NCI-H1694 treated with DMSO at 0.1 percent for 48 hours (cell line): ENCODE results near the gene FOCAD.

ENCODE experiments used
- DNase-seq: peaks from one replicate; lab custom pipeline; 2025; lab: John Stamatoyannopoulos, UW

FOCAD gene

DNA sequence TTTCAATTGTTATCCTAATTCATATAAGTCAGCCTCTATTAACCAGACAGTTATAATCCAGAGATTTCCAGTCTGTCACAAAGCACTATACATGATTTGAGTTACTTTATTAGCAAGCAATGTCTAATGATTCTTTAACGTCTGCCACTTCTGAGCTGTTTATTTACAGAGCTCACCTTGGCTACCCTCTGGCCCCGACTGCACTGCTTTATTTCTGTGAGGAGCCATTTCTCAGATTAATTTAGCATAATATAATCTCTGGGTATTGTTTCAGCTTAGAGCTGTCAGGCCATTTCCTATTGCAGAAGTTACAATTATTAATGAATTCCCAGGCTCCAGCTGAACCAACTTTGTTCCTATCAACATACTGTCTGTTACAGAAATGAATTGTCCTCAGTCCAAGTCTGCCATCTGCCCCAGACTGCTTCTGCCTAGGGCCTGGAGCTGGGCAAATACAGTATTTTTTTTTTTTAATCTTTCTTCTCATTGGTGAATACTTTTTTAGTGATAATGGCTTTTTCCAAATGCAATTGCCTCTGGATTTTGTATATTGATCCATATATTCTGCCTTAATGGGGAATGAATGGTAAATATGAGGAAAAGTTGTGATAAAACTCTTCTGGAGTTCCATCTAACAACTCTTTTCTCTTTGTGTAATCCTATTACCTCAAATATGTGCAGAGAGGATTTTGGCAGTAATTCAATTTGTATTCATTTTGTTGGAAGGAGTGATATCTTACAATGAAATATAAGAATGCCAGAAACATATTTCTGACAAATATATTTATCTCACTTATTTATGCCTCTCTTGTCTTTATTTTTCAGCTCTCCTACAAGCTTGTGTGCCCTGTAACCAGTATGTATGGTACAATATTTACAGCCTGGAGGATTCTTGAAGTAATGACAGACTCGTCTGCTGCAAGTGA lies 104.7 kb downstream of the FOCAD start:
- DNase-seq, result peak; percentile 90

DNA sequence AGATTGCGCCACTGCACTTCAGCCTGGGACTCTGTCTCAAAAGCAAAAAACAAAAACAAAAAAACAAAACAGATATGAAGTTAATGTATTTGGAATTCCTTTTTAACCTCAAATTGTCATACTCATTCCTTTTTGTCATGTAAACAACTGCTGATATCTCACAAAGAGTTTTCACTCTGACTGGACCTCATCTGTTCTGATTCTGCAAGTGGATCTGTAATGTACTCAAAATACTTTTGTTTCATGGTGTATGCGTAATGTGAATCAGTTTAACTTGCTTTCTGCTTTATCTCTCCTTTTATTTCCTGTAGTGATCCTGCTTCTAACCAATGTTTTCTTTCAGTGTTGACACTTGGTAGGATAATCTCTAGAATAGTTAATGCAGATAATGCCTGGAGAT lies 106.7 kb downstream of the FOCAD start:
- DNase-seq, result no peak

DNA sequence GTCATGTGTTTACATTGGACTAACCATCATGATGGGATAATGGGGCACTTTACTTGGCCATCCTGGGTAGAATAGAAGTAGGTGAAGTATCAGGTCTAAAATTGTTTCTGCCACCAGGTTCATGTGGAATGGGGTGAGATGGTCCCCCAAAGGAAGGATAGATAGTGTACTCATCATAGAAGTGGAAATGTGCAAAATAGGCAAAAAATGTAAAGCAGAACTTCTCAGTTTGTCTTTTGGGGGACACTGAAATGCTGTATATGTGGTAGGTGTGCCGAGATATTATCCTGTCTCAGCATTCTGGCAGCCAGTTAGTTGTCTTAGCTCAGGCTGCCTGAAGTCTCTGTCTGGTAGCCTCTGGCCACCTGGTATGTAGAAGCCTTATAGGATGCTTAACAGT lies 107.6 kb downstream of the FOCAD start:
- DNase-seq, result no peak

DNA sequence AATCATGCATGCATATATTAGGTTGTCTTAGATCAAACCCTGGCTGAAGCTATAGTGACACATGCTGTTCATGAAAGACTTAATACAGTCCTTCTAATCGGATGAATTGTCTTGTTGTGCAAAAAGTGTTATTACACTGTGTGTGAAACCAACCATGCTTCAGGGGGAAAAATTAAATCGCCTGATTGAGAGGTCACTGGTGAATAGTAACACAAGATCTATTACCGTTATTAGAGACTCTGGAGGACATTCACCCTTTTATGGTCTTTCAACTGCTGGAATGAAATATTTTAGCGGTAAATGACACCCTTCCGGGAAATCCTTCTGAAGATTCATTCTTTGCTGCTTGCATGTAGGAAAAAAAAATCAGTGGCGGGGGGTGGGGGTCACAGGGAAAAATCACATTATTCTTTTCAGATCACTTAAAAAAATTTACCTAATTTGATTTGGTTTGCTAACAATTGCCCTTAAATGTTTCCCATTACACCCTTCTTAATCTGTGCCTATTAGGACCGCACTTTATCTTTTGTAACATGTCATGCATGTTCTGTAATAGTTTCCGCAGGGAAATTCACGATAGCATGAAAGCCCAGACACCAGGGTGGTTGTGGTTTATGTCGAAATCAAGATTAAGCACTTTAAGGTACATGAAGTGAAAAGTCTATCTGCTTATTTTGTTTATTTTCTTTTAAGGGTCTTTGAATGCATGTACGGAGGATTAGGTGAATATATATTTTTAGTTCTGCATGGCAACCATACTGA lies 120.6 kb downstream of the FOCAD start:
- DNase-seq, result no peak

DNA sequence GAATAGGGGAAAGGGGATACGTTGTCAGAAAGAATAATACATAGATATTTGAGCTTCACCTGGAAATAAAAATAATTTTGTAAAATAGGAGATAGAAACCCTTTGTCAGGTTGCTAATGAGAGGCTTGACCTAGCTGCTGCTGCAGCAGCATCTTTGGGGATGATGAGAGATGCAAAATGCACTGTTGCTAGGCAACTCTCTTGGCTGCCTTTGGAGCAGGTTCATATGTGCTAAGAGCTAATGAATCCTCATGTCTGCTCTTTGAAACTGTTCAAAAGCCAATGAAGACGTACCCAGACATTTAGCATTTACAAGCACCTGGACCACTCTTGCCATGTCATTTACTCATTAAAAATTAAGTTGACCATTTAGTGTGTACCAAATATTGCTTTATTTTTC lies 121.7 kb downstream of the FOCAD start:
- peak; percentile 3 for DNase-seq

DNA sequence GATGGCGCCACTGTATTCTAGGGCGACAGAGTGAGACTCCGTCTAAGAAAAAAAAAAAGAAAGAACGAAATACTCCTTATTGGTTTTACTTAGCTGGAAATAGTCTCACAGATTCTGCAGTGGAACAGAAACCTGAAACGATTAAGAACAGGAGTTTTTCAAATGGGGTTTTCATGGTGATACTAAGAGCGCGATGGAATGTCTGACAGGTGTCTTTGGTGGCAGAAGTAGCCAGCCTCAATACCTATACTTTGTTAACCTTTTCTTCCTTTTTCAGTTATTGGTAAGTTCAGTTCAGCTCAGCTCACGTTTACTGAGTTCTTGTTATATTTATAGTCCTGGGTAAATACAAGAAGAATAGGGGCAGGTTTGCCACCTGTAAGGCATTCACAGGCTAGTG lies 123.9 kb downstream of the FOCAD start:
- no peak for DNase-seq

DNA sequence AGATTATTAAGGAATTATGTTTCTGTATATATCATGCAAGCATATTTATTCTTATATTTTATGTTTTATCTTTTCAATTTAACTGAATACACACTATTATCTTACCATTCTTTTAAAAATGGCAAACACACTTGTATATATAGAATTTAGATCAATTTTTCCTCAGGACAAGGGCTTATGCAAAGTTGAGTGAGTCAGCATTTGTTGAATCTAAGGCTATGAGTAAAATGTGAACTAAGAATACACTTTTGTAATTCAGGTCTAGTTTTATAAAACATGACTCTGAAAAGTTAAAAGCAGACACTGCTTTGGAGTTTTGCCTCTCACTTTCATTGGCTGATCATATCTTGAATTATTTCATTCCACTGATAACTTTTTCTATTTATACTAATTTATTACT lies 127.8 kb downstream of the FOCAD start:
- DNase-seq, result no peak

DNA sequence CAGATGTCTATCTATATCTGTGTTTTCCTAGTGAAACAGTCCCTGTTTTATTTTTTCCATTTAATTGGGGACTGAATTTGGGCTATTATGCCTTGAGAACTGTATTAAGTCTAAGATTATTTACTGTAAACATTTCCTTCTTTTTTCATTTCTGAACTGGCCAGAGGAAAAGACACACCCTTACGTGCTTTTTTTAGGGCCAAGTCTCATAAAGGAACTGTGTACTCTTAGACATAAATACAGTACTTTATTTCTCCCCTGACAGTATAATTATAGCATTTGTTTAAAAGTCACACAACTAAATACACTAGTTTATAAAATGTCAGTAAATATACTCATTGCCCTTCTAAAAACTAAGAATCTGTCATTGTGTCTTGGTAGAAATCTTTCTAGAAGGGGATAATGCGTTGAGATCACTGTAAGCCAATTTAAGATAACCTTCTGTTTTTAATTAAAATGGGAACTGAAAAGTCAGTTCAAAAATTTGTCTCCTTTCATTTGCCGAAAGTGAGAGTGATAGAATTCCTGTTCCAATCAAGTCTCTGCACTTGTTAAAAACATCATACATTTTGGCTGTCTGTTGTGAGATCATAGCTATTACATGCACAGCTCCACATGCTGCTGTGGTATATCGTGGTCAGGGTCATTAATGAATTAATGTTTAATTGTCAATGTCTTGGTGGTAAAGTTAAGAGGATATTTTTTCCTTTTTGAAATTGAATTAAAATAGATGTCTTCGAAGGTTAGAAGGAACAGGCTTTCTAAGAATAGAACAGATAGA lies 132.1 kb downstream of the FOCAD start:
- no peak for DNase-seq

DNA sequence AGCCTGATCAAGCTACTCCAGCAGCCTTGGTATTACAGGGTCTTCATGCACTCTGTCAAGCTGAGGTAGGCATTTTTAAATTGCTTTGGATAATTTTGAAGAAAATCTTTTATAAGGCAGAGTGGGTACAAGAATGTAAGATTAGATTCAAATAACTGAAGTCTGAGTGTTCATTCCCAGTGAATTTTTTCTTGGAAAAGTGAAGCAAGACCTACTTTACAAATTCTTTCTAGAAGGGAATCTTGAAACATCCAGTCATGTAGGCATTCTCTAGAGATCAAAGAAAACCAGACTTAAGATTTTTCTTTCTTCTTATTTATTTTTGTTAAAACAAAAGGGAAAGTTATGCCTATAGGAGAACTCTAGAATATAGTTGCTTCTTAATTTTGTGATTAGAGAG lies 139.0 kb downstream of the FOCAD start:
- DNase-seq, result no peak

DNA sequence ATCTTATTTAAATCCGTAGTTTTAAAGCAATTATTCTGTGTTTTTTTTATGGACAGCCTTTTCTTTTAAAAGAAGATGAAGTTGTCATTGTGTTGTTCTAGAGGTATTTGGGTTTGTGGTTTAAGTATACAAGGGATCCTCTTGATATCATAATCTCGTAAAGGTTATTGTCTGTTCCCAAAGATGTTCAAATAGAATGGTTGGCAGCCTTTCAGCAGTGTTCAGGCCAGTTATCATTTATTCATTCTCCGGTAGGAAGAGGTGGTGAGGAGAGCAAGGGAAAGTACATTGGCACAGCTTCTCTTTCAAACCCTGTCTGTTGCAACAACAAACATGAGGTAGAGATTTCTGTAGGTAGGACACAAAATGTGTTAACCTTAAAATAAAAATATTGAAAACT lies 147.0 kb downstream of the FOCAD start:
- no peak for DNase-seq

DNA sequence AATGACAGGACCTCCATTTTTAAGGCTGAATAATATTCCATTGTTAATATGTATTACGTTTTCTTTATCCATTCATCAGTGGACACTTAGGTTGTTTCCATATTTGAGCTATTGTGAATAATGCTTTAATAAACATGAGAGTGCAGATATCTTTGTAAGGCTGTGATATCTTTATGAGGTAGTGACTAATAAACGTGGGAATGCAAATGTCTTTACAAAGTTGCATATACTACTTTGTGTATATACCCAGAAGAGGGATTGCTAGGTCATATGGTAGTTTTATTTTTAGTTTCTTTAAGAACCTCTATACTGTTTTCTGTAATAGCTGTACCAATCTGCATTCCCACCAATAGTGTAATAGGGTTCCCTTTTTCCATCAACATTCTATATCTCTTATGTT lies 148.7 kb downstream of the FOCAD start:
- no peak for DNase-seq

DNA sequence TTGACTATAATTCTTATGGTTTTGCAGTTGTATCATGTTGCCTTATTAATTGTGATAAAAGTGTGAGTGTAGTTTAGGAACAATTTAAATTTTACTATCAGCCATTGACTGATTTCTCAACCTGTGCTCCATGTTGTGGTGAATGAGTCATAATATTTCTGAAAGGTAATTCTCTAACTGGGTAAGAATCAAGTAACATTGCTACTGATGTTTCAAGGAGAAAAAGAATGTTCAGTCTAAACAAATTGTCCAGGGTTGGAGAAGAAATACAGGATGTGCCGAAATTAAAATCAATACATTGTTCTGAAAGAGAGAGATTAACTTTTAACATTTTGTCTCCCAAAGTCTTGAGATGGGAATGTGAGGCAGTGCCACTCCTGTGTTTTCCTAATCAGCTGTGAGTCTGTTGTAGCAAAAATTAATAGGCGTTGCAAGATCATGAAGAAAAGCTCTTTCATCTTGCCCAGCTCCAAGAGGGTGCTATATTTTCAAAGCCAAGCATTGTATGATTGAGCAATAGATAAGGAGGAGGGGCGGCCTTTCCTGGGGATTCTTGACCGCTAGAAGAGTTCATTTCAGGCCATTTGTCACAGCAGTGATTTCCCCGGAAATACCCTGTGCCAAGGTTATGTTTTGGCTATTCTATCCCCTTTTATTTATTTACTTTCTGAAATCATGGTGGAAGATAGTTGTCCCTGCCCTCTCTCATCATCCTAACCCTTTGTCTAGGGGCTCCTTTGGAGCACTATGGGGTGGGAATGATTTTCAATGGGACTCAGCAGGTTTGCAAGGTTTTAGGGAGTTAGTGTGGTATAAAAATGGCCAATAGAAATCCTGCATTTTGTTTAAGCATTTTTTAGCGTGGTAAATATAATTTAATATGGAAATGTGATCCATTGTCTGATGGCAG lies 151.6 kb downstream of the FOCAD start:
- DNase-seq, result no peak

DNA sequence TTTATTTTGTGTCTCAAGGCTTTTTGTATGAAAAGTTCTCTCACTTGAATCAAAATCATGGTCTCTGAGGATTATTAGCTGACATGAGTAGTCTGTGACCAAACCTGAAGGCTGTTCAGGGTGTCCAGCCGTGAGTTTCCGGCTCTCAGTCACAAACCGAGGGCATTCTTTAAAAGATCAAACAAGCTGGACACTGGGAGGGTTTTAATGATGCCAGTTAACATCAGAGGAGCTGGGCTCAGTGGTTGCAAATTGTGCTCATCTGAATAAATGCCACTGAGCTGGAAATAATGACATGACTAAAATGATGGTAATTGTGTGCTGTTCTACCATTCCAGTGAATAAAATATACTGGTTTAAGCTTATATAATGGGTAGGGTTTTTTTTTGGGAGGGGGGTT lies 153.1 kb downstream of the FOCAD start:
- no peak for DNase-seq

DNA sequence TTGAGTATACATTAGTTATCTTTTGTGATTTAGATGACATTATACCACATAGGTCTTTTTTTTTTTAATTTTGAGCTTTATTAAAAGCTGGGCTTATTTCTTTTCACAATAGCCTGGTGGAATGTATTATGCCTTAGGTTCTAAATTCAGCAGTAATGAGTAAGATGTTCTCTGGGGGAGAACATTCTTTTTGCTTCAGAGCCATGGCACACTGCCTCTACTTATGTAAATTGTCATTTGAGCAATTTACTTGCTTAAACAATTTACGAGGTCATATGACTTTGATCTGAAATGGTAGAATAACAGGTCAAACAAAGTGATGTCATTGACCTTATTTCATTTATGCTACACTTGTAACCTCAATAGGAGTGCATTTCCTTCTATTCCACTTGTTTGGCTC lies 154.2 kb downstream of the FOCAD start:
- no peak for DNase-seq

DNA sequence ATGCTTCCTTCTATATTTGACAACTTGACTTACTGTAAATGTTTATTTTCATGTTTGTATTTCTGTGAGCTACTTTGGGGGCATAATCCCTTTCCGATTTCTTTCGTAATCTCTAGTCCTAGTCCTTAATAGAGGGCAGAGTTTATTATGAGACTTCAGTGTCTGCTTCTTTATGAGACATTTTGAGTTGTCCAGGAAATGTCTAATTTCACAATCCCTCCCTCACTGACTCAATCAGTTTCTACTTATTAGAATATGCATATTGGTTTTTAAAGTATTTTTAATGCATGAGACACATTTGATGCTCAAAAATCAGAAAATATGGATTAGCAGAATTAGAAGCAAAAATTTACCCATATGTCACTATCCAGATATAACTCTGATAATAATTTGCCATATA lies 160.9 kb downstream of the FOCAD start:
- DNase-seq, result no peak

DNA sequence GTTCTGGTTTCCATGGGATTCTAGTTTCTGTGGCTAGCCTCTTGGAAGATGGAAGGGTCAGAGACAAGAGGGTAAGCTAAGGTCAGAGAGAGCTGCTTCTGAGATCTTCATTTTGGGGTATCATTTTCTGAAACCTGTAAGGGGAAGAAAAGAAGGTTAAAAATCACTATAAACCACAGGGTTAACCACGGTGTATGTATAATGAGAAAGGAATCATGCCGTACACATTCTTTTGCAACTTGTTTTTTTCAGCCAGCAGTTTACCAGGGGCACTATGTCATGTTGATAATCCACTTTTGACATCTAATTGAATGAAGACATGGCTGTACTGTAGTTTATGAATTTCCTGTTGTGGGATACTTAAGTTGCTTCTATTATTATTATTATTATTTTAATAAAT lies 164.4 kb downstream of the FOCAD start:
- DNase-seq, result no peak

DNA sequence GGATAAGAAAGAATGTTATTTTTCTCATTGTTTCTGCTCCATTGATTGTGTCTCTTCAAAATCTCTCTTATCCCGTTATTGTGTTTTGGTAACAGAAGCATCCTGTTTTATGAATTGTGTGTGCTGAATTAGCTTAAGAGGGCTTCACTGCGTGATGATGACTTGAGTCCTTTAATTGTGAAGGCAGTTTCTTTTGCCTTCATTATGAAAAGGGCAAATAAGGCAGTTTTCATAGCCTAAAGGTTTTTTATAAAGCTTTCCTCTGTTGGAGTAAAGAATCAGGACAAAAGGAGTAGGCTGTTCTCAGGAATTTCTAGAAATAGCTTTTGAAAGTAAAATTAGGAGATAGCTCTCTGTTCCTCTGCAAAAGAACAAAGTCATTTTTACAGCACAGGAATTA lies 169.8 kb downstream of the FOCAD start:
- no peak for DNase-seq

DNA sequence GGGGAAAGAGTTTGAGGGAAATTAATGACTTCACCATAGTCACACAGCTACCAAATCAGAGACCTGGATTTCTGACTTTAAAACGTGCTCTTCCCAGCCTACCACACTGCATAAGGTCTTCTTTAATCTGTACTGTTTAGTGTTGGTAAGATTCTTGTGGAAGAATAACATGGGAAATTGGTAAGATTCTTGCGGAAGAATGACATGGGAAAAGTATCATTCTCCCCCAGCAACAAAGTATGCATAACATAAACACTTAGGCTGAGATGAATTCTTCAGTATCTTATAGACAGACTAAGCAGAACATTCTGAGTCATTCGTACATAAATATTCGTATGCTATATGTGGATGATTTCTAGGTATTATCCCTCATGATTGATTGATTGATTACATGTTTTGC lies 170.4 kb downstream of the FOCAD start:
- no peak for DNase-seq

DNA sequence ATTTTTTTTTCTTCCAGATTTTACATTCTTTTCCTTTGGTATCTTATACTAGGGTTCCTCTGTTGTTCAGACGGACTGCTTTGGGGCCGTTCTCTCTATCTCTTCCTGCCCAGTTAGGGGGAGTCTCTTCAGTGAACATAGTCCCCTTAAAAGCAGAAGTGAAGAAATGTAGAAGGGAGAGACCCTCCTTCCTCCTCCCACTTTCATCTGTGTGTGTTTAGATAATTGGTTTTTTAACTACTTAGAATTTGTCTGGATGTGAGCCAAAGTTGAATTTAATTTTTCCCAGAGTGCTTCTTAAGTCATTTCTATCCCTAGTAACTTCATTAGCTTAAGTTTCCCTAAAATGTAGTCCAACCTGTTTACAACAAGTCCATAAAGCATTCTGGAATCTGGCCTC lies 179.9 kb downstream of the FOCAD start:
- DNase-seq, result no peak

DNA sequence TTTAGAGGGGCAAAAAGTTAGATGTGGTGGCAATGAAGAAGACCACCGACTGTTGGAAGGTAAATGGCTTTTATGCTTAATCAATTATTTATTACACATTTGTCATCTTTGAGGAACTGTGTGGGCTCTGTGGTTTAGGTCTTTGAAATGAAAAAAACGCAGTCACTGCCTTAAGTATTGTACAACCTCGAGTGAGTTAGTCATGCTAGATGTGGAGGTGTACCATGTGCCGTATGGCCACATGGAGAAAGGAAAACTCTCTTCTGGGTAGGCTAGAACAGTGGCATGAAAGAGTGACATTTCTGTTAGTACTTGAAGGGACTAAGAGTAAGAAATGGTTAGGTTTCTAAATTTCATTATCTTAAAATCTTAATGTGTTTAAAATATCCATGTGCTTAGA lies 181.3 kb downstream of the FOCAD start:
- DNase-seq, result no peak

DNA sequence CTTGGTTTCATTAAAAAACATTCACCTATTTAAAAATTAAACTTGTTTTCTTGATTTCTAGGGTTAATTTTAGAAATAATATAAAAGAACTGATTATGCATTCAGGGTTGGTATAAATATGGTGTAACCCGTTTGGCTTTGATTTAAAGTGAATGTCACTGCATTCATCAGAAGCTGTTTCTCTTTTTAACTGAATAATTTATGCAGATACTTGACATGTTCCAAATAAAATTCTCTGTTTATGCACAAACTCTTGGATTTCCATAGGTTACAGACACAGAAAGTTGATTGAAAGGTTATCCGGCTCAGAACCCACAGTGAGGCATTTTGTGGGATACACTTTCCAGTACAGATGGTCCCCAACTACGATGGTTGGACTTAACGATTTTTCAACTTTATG lies 186.1 kb downstream of the FOCAD start:
- no peak for DNase-seq
